K562 (cell line): ENCODE results near the gene PCBP4. TPM values are rescaled to one million over a fixed set of nuclear protein-coding genes. Genes with fewer than 3 reads are reported as not detected.

Source experiments
- ATAC-seq: fragments of 200-7000 bp; cut with Tn5 transposase; 3 replicates; pipeline ENCODE4 v1.9.1; 2020; ENCODE audit warnings: moderate library complexity
- BruUV-seq: library from RNA; stranded (reverse); fragments of 400-500 nt; replicated peaks from 2 replicates; lab custom pipeline; 2021; lab: Mats Ljungman, UMichigan
- CTCF ChIA-PET: fragments of 300-600 bp; formaldehyde crosslinking; extraction: SDS; loops from one replicate; lab custom pipeline; 2021; ENCODE audit warnings: low intra/inter-chr PET ratio; lab: Yijun Ruan, JAX
- POLR2A ChIA-PET: fragments of 300-600, 350-650 bp; sonication (Branson Sonifier 250); formaldehyde crosslinking; extraction: SDS; loops from one replicate; lab custom pipeline; 2021; ENCODE audit warnings: antibody characterized with exemption, inconsistent platforms; lab: Yijun Ruan, JAX
- DNase-seq, 4 experiments: peaks; one replicate each; pipeline versions ENCODE4 v3.0.0 to v3.0.0-alpha.2; 2011 to 2018; ENCODE audit warnings: low spot score in 3 of 4, mixed read lengths in 3 of 4; ENCODE audit errors: extremely low read depth in 1 of 4
- FAIRE-seq: peaks from 2 replicates; lab custom pipeline; 2011; peaks lifted over from hg19 to GRCh38; lab: Jason Lieb, UNC
- H2AFZ ChIP-seq: 2 replicates; pipeline ENCODE4 v1.6.0; 2011; ENCODE audit warnings: low read depth, low read length, control low read depth, inconsistent platforms
- H3K27ac ChIP-seq: fragments of 200-600 bp; 3 replicates; pipeline ENCODE4 v1.8.0; 2011; ENCODE audit warnings: low read depth, mild to moderate bottlenecking, control low read depth, inconsistent platforms, low read length, moderate library complexity, mixed read lengths; ENCODE audit errors: extremely low read depth
- H3K27me3 ChIP-seq, 2 experiments: fragments of 300-600 bp in 1 of 2; 2 replicates in 1 of 2; 3 replicates in 1 of 2; pipeline versions ENCODE4 v1.6.0 to v1.8.0; 2011; ENCODE audit warnings: inconsistent platforms in 2 of 2, low read length in 2 of 2, mild to moderate bottlenecking in 1 of 2, mixed read lengths in 1 of 2, moderate library complexity in 1 of 2; ENCODE audit not compliant: control insufficient read depth in 2 of 2, insufficient read depth in 2 of 2
- H3K36me3 ChIP-seq: fragments of 300-600 bp; 3 replicates; pipeline ENCODE4 v1.8.0; 2011; ENCODE audit warnings: mild to moderate bottlenecking, low read length, inconsistent platforms; ENCODE audit not compliant: control insufficient read depth, insufficient read depth
- H3K4me1 ChIP-seq, 2 experiments: fragments of 200-600 bp in 1 of 2; replicated peaks in 1 of 2; 2 replicates in 1 of 2; 3 replicates in 1 of 2; pipeline versions ENCODE4 v1.5.1 to v1.8.0; 2011; ENCODE audit warnings: inconsistent platforms in 2 of 2, low read length in 2 of 2, mild to moderate bottlenecking in 1 of 2, mixed read lengths in 1 of 2, moderate library complexity in 1 of 2; ENCODE audit not compliant: control insufficient read depth in 2 of 2, insufficient read depth in 2 of 2
- H3K4me2 ChIP-seq: 2 replicates; pipeline ENCODE4 v1.6.1; 2011; ENCODE audit warnings: low read length, control low read depth, inconsistent platforms, mixed read lengths; ENCODE audit not compliant: insufficient read depth
- H3K4me3 ChIP-seq: fragments of 200-600 bp; sonication (generic), shearing (Covaris generic); 2 replicates; pipeline ENCODE4 v1.5.1; 2016; ENCODE audit warnings: control low read depth, inconsistent platforms
- H3K79me2 ChIP-seq: fragments of 200-600 bp; 3 replicates; pipeline ENCODE4 v1.8.0; 2011; ENCODE audit warnings: low read length, inconsistent platforms; ENCODE audit not compliant: control insufficient read depth, insufficient read depth
- H3K9ac ChIP-seq, 2 experiments: 2 replicates each; pipeline versions ENCODE4 v1.6.0 to v1.6.1; 2011; ENCODE audit warnings: low read depth in 2 of 2, low read length in 2 of 2, control low read depth in 1 of 2, inconsistent platforms in 1 of 2, mild to moderate bottlenecking in 1 of 2, mixed read lengths in 1 of 2; ENCODE audit not compliant: insufficient read depth in 1 of 2
- H3K9me1 ChIP-seq: one replicate; pipeline ENCODE4 v1.6.0; 2011; ENCODE audit warnings: inconsistent platforms, mild to moderate bottlenecking, low read length, moderate library complexity; ENCODE audit not compliant: control insufficient read depth, insufficient read depth
- H3K9me3 ChIP-seq: replicated peaks from 2 replicates; pipeline ENCODE4 v1.5.1; 2011; ENCODE audit warnings: low read depth, low read length, inconsistent platforms; ENCODE audit not compliant: control insufficient read depth, insufficient read depth
- H4K20me1 ChIP-seq: replicated peaks from 2 replicates; pipeline ENCODE4 v1.6.1; 2011; ENCODE audit warnings: low read length, inconsistent platforms, mixed read lengths; ENCODE audit not compliant: control insufficient read depth, insufficient read depth
- ADNP ChIP-seq: fragments of 200-800 bp; sonication (Bioruptor generic); IDR thresholded peaks from 2 replicates; pipeline ENCODE4 v1.6.1; 2016; ENCODE audit warnings: missing genetic modification characterization, missing compliant biosample characterization
- HSF4 ChIP-seq: fragments of 250-450 bp; sonication (Bioruptor Pico); IDR thresholded peaks from 2 replicates; pipeline ENCODE4 v2.1.2; 2022; ENCODE audit warnings: mild to moderate bottlenecking, moderate library complexity, borderline replicate concordance
- SMARCB1 ChIP-seq: IDR thresholded peaks from 2 replicates; pipeline ENCODE4 v1.6.1; 2011; ENCODE audit warnings: improper control_type of control experiment, low read depth; ENCODE audit not compliant: insufficient read length
- TARDBP ChIP-seq: fragments of 450-650 bp; IDR thresholded peaks from 2 replicates; pipeline ENCODE4 v1.6.1; 2016
- ZNF311 ChIP-seq: fragments of 250-450 bp; sonication (Bioruptor Pico); IDR thresholded peaks from 2 replicates; pipeline ENCODE4 v1.4.0; 2020; ENCODE audit warnings: mild to moderate bottlenecking, moderate library complexity
- WGBS: fragments of 100-300 bp; shearing (Covaris generic); methylation state at CpG from one replicate; pipeline ENCODE4 v1.1.6; 2016; ENCODE audit warnings: low coverage, mixed read lengths; ENCODE audit not compliant: insufficient coverage; ENCODE audit errors: missing lambda C conversion rate; 5-methylcytosine and 5-hydroxymethylcytosine counted together
- in situ Hi-C: fragments of 300-500 bp; cut with MboI; formaldehyde crosslinking; loops from 4 replicates; pipeline ENCODE4 v1.15.0; 2018; ENCODE audit warnings: inconsistent platforms, mixed read lengths
- intact Hi-C: fragments of 100-400 bp; cut with micrococcal nuclease; formaldehyde crosslinking; loops from 2 replicates; pipeline ENCODE4 v1.14.2; 2022
- polyA plus RNA-seq, 8 experiments: library from polyadenylated mRNA; depleted of rRNA in 4 of 8; stranded (reverse) in 5 of 8; unstranded in 3 of 8; fragments of >200 nt; fragmentation: Nextera tagmentation in 2 of 8; fragmentation: Illumina TruSeq in 1 of 8; extraction: Ambion mirVana in 2 of 8; extraction: Trizol in 1 of 8; gene quantifications; 2 replicates each; pipeline versions ENCODE4 v1.2.1 to v1.2.3, GENCODE V29; 2011 to 2014; ENCODE audit warnings: inconsistent platforms in 1 of 8, missing spikeins in 1 of 8
- total RNA-seq, 7 experiments: library from RNA; depleted of rRNA in 6 of 7; stranded (reverse); fragments of >200 nt in 6 of 7; fragmentation: Illumina TruSeq in 2 of 7; extraction: Trizol in 2 of 7; gene quantifications; 2 replicates each; pipeline versions ENCODE4 v1.2.1 to v1.2.3, GENCODE V29; 2011 to 2021; ENCODE audit warnings: low replicate concordance in 1 of 7
- TF ChIP-seq, protein P1 (sequence below): fragments of 450-650 bp; formaldehyde crosslinking; IDR thresholded peaks from 2 replicates; pipeline ENCODE4 v1.4.0; 2022; ENCODE audit warnings: missing genetic modification characterization
- TF ChIP-seq, protein P2 (sequence below), 2 experiments: fragments of 450-650 bp in 1 of 2; sonication (generic) in 1 of 2; formaldehyde crosslinking in 1 of 2; IDR thresholded peaks; 2 replicates each; pipeline versions ENCODE4 v1.7.1 to v1.9.0; 2016 to 2022; ENCODE audit warnings: inconsistent platforms in 1 of 2, mild to moderate bottlenecking in 1 of 2, missing genetic modification reagents in 1 of 2

The PCBP4 gene
- total and polyA plus RNA-seq, 9 of the 15 experiments (the other 6 are each of a cell fraction or from before 2014, with no cell fraction given) = 0.06 to 5.8 (median 2.6) TPM

DNA sequence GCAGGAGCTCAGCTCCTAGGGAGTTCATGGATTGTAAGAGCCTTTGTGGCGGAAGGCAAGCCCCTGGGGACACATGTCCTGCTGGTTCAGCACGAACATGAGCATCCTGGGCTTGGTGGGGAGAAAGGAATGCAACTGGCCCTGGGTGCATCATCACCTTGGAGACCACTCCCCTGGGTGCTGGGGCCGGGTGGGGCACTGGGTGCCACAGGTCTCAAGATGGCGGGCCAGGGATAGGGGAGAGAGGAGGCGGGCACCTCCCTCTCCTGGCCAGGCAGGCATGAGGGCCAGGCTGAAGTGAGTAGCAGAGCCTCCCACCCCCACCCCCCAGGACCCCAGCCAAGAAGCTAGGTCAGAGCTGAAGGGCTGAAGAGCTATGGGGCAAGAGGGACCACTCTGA is 768 bp downstream of the PCBP4 start:
- FAIRE-seq = no peak
- no peak overlapping the region for H3K4me3 ChIP-seq

More for the DNA sequence above, 768 bp downstream of the PCBP4 start:
- peak overlapping the region in 1 of 2 experiments; percentile 90; a peak in 1 of 4 replicates for H3K9ac ChIP-seq
- H2AFZ ChIP-seq = no peak overlapping the region
- intact Hi-C loops = no loop called here
- 79% methylated on average over 2 of the region's 5 CpGs for WGBS
- no TSS peak for BruUV-seq
- H3K27ac ChIP-seq = no peak overlapping the region
- peaks cover 9% of the 10 kb centered on the region; the same call in 2 of the 3 replicates for H3K79me2 ChIP-seq
- no peak for TF ChIP-seq SMARCB1
- TF ChIP-seq HSF4 (CRISPR knock-in tag) = no peak
- TF ChIP-seq ZNF311 (CRISPR knock-in tag) = no peak
- TF ChIP-seq, protein P1, sequence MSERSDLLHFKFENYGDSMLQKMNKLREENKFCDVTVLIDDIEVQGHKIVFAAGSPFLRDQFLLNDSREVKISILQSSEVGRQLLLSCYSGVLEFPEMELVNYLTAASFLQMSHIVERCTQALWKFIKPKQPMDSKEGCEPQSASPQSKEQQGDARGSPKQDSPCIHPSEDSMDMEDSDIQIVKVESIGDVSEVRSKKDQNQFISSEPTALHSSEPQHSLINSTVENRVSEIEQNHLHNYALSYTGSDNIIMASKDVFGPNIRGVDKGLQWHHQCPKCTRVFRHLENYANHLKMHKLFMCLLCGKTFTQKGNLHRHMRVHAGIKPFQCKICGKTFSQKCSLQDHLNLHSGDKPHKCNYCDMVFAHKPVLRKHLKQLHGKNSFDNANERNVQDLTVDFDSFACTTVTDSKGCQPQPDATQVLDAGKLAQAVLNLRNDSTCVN (CRISPR knock-in tag) = no peak
- no peak for TF ChIP-seq ADNP (tag)
- TF ChIP-seq, protein P2, sequence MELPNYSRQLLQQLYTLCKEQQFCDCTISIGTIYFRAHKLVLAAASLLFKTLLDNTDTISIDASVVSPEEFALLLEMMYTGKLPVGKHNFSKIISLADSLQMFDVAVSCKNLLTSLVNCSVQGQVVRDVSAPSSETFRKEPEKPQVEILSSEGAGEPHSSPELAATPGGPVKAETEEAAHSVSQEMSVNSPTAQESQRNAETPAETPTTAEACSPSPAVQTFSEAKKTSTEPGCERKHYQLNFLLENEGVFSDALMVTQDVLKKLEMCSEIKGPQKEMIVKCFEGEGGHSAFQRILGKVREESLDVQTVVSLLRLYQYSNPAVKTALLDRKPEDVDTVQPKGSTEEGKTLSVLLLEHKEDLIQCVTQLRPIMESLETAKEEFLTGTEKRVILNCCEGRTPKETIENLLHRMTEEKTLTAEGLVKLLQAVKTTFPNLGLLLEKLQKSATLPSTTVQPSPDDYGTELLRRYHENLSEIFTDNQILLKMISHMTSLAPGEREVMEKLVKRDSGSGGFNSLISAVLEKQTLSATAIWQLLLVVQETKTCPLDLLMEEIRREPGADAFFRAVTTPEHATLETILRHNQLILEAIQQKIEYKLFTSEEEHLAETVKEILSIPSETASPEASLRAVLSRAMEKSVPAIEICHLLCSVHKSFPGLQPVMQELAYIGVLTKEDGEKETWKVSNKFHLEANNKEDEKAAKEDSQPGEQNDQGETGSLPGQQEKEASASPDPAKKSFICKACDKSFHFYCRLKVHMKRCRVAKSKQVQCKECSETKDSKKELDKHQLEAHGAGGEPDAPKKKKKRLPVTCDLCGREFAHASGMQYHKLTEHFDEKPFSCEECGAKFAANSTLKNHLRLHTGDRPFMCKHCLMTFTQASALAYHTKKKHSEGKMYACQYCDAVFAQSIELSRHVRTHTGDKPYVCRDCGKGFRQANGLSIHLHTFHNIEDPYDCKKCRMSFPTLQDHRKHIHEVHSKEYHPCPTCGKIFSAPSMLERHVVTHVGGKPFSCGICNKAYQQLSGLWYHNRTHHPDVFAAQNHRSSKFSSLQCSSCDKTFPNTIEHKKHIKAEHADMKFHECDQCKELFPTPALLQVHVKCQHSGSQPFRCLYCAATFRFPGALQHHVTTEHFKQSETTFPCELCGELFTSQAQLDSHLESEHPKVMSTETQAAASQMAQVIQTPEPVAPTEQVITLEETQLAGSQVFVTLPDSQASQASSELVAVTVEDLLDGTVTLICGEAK (IDR thresholded peaks at IDR 0.05) = no peak
- TF ChIP-seq, protein P2 (CRISPR knock-in tag; IDR thresholded peaks at IDR 0.05) = no peak
- no peak for TF ChIP-seq TARDBP
- TF ChIP-seq, all 486 proteins: peak for 0
- POLR2A ChIA-PET = interaction anchor here (0.6 kb wide), 2 partner anchors 103 to 490 kb away, joined by 3 read pairs; no protein-coding TSS in a partner anchor
- DNase-seq = no peak
- in situ Hi-C loops = no loop called here
- ATAC-seq = no peak
- Histone ChIP-seq H3K4me1 (peaks cover 2 to 53% of the 10 kb centered on the region in 2 experiments; a peak in 4 of 5 replicates), H3K36me3 (peaks cover 31% of the 10 kb centered on the region; the same call in 1 of the 3 replicates), H3K9me3 (no peaks in the 10 kb centered on the region), H4K20me1 (0 out of 2 replicates have a peak, but pooled peaks cover 10% of the 10 kb centered on the region), H3K4me2 (no peak overlapping the region), H3K27me3 (peaks cover 0 to 17% of the 10 kb centered on the region in 2 experiments; a peak in 2 of 5 replicates), H3K9me1 (peaks cover 3% of the 10 kb centered on the region)
- CTCF ChIA-PET = no interaction called here
